H1 (cell line): ENCODE data around the gene H6PD. TPM values are rescaled to one million over a fixed set of nuclear protein-coding genes. Genes with fewer than 3 reads are reported as not detected.

ENCODE experiments used
- BACH1 ChIP-seq: IDR thresholded peaks from 2 replicates; pipeline ENCODE4 v1.6.1; 2012; ENCODE audit warnings: low read length, improper control_type of control experiment
- KDM5A ChIP-seq: fragments of 200-600 bp; IDR thresholded peaks from 2 replicates; pipeline ENCODE4 v1.7.1; 2012; ENCODE audit warnings: mild to moderate bottlenecking, low read length, inconsistent platforms, mixed read lengths
- TAF7 ChIP-seq: optimal IDR thresholded peaks from 2 replicates; pipeline ENCODE3; 2011; ENCODE audit warnings: low read depth, mild to moderate bottlenecking, inconsistent platforms, low read length, moderate library complexity, borderline replicate concordance
- polyA plus RNA-seq, 7 experiments: library from polyadenylated mRNA; depleted of rRNA in 3 of 7; stranded (reverse) in 5 of 7; unstranded in 2 of 7; fragments of >200 nt in 5 of 7; fragments of 200-250 nt in 2 of 7; gene quantifications; 1 replicate in 5 of 7; 2 replicates in 1 of 7; 4 replicates in 1 of 7; pipeline versions ENCODE4 v1.2.1 to v1.2.3, GENCODE V29; 2011 to 2013; ENCODE audit warnings: missing spikeins in 2 of 7, mixed read lengths in 2 of 7
- total RNA-seq: library from RNA; stranded (reverse); fragmentation: NEBNext Ultra II Directional; extraction: Animal tissue kit (Norgen Biotek cat#: 25700); gene quantifications from 2 replicates; pipeline ENCODE4 v1.2.1, GENCODE V29; 2021

H6PD gene
- total and polyA plus RNA-seq, 2 of the 8 experiments (the other 6 are each of a cell fraction or from before 2014, with no cell fraction given) = 3.6 to 3.8 TPM

GRCh38 chr1:9316512-9316911, 81.9 kb downstream of the H6PD start (continued):
- TF ChIP-seq BACH1 (no peak), TAF7 (no peak), KDM5A (no peak)
